K562 (cell line): ENCODE measurements around the gene LYSMD1.

Source experiments
- ATF1 ChIP-seq, 2 experiments: fragments of 450-650 bp in 1 of 2; IDR thresholded peaks; 2 replicates each; pipeline ENCODE4 v1.6.1; 2016; ENCODE audit warnings: missing compliant biosample characterization in 1 of 2, missing genetic modification characterization in 1 of 2
- CEBPB ChIP-seq: fragments of 450-650 bp; IDR thresholded peaks from 2 replicates; pipeline ENCODE4 v1.6.1; 2016; ENCODE audit warnings: missing genetic modification characterization, missing compliant biosample characterization
- CHD2 ChIP-seq: IDR thresholded peaks from 2 replicates; pipeline ENCODE4 v1.6.1; 2011; ENCODE audit warnings: low read depth, low read length
- GABPB1 ChIP-seq: sonication (generic); formaldehyde crosslinking; IDR thresholded peaks from 2 replicates; pipeline ENCODE4 v1.8.0; 2022; ENCODE audit warnings: mild to moderate bottlenecking, missing genetic modification reagents
- HCFC1 ChIP-seq: IDR thresholded peaks from 2 replicates; pipeline ENCODE4 v1.6.1; 2012; ENCODE audit warnings: low read depth, low read length, improper control_type of control experiment
- HDAC2 ChIP-seq: fragments of 450-650 bp; IDR thresholded peaks from 2 replicates; pipeline ENCODE4 v1.6.1; 2016; ENCODE audit warnings: mild to moderate bottlenecking
- POLR2A ChIP-seq: fragments of 450-650 bp; conservative IDR thresholded peaks from 2 replicates; pipeline ENCODE4 v1.6.1; 2016
- SIX5 ChIP-seq, 2 experiments: IDR thresholded peaks; 2 replicates each; pipeline ENCODE4 v1.6.1; 2011; ENCODE audit warnings: low read length in 2 of 2, borderline replicate concordance in 1 of 2, low read depth in 1 of 2, mild to moderate bottlenecking in 1 of 2, moderate library complexity in 1 of 2; ENCODE audit not compliant: insufficient read depth in 1 of 2
- SRF ChIP-seq, 2 experiments: fragments of 250-450, 450-650 bp in 1 of 2; sonication (Bioruptor Pico) in 1 of 2; sonication (generic) in 1 of 2; formaldehyde crosslinking; IDR thresholded peaks; 2 replicates each; pipeline versions ENCODE4 v1.5.0 to v1.5.1; 2020 to 2022; ENCODE audit warnings: mild to moderate bottlenecking in 1 of 2, missing genetic modification reagents in 1 of 2
- ZC3H4 ChIP-seq: sonication (generic); formaldehyde crosslinking; IDR thresholded peaks from 2 replicates; pipeline ENCODE4 v1.9.0; 2021; ENCODE audit warnings: missing genetic modification reagents, borderline replicate concordance
- TF ChIP-seq, protein P1 (sequence below): fragments of 150-350 bp; IDR thresholded peaks from 2 replicates; pipeline ENCODE4 v1.6.1; 2014; ENCODE audit warnings: low read depth, mild to moderate bottlenecking, low read length, borderline replicate concordance
- TF ChIP-seq, protein P2 (sequence below): sonication (generic); formaldehyde crosslinking; IDR thresholded peaks from 2 replicates; pipeline ENCODE4 v1.8.1; 2023; ENCODE audit warnings: mild to moderate bottlenecking, missing genetic modification reagents
- TF ChIP-seq, protein P3 (sequence below), 3 experiments: IDR thresholded peaks in 2 of 3; conservative IDR thresholded peaks in 1 of 3; 2 replicates each; pipeline ENCODE4 v1.5.1; 2011 to 2012; ENCODE audit warnings: low read length in 3 of 3, mild to moderate bottlenecking in 3 of 3, control low read depth in 2 of 3, improper control_type of control experiment in 1 of 3, inconsistent platforms in 1 of 3, low read depth in 1 of 3, mixed read lengths in 1 of 3, moderate library complexity in 1 of 3; ENCODE audit not compliant: insufficient read depth in 2 of 3

DNA sequence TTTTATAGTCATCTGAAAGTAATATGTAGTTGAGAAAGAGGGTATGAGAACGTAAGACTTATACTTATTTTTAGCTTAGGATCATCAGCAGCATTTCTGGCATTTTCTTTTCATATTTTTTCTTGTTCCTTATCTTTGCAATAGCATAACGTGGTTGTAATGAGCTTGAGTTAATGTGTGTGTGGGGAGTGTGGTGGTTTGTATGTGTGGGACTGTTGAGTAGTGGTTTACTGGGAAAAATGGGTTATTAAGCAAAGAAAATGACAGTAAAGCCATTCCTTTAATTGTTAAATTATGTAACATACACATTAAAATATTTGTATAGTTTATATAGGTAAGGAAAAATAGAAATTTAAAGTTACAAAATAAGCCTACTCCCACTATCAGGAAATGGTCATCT lies 47.9 kb upstream of the LYSMD1 start:
- TF ChIP-seq, protein P1, sequence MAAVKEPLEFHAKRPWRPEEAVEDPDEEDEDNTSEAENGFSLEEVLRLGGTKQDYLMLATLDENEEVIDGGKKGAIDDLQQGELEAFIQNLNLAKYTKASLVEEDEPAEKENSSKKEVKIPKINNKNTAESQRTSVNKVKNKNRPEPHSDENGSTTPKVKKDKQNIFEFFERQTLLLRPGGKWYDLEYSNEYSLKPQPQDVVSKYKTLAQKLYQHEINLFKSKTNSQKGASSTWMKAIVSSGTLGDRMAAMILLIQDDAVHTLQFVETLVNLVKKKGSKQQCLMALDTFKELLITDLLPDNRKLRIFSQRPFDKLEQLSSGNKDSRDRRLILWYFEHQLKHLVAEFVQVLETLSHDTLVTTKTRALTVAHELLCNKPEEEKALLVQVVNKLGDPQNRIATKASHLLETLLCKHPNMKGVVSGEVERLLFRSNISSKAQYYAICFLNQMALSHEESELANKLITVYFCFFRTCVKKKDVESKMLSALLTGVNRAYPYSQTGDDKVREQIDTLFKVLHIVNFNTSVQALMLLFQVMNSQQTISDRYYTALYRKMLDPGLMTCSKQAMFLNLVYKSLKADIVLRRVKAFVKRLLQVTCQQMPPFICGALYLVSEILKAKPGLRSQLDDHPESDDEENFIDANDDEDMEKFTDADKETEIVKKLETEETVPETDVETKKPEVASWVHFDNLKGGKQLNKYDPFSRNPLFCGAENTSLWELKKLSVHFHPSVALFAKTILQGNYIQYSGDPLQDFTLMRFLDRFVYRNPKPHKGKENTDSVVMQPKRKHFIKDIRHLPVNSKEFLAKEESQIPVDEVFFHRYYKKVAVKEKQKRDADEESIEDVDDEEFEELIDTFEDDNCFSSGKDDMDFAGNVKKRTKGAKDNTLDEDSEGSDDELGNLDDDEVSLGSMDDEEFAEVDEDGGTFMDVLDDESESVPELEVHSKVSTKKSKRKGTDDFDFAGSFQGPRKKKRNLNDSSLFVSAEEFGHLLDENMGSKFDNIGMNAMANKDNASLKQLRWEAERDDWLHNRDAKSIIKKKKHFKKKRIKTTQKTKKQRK, result no peak
- no peak for TF ChIP-seq SRF (CRISPR knock-in tag; IDR thresholded peaks at IDR 0.05)
- TF ChIP-seq, protein P2, sequence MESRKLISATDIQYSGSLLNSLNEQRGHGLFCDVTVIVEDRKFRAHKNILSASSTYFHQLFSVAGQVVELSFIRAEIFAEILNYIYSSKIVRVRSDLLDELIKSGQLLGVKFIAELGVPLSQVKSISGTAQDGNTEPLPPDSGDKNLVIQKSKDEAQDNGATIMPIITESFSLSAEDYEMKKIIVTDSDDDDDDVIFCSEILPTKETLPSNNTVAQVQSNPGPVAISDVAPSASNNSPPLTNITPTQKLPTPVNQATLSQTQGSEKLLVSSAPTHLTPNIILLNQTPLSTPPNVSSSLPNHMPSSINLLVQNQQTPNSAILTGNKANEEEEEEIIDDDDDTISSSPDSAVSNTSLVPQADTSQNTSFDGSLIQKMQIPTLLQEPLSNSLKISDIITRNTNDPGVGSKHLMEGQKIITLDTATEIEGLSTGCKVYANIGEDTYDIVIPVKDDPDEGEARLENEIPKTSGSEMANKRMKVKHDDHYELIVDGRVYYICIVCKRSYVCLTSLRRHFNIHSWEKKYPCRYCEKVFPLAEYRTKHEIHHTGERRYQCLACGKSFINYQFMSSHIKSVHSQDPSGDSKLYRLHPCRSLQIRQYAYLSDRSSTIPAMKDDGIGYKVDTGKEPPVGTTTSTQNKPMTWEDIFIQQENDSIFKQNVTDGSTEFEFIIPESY (CRISPR knock-in tag), result no peak
- TF ChIP-seq GABPB1 (CRISPR knock-in tag), result no peak
- TF ChIP-seq HDAC2, result no peak
- TF ChIP-seq ZC3H4 (CRISPR knock-in tag), result no peak
- TF ChIP-seq HCFC1, result no peak
- TF ChIP-seq SIX5 (IDR thresholded peaks at IDR 0.05; ENCODE audit: borderline replicate concordance in 1 of 2, insufficient read depth in 1 of 2, low read depth in 1 of 2, low read length in 2 of 2), result no peak
- TF ChIP-seq CHD2, result no peak
- no peak for TF ChIP-seq CEBPB (tag)
- TF ChIP-seq POLR2A, result no peak
- TF ChIP-seq ATF1 (CRISPR knock-in tag; IDR thresholded peaks at IDR 0.05), result no peak
- TF ChIP-seq ATF1 (tag; IDR thresholded peaks at IDR 0.05), result no peak
- TF ChIP-seq, protein P3, sequence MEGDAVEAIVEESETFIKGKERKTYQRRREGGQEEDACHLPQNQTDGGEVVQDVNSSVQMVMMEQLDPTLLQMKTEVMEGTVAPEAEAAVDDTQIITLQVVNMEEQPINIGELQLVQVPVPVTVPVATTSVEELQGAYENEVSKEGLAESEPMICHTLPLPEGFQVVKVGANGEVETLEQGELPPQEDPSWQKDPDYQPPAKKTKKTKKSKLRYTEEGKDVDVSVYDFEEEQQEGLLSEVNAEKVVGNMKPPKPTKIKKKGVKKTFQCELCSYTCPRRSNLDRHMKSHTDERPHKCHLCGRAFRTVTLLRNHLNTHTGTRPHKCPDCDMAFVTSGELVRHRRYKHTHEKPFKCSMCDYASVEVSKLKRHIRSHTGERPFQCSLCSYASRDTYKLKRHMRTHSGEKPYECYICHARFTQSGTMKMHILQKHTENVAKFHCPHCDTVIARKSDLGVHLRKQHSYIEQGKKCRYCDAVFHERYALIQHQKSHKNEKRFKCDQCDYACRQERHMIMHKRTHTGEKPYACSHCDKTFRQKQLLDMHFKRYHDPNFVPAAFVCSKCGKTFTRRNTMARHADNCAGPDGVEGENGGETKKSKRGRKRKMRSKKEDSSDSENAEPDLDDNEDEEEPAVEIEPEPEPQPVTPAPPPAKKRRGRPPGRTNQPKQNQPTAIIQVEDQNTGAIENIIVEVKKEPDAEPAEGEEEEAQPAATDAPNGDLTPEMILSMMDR (IDR thresholded peaks at IDR 0.05 in 2 of 3, conservative IDR thresholded peaks at IDR 0.05 in 1 of 3; ENCODE audit: insufficient read depth in 2 of 3, low read depth in 1 of 3, low read length in 3 of 3), result no peak
